HEK293 (cell line): ENCODE data around the gene KRT79.

ENCODE experiments used
- CTCF ChIP-seq: fragments of 450-650 bp; formaldehyde crosslinking; IDR thresholded peaks from 2 replicates; pipeline ENCODE4 v1.5.1; 2016; ENCODE audit warnings: missing biosample characterization, missing genetic modification characterization
- EGR2 ChIP-seq: fragments of 450-650 bp; formaldehyde crosslinking; IDR thresholded peaks from 2 replicates; pipeline ENCODE4 v1.5.1; 2016; ENCODE audit warnings: low read depth, missing biosample characterization, missing genetic modification characterization
- KLF1 ChIP-seq: fragments of 450-650 bp; formaldehyde crosslinking; IDR thresholded peaks from 2 replicates; pipeline ENCODE4 v1.5.1; 2016; ENCODE audit warnings: missing biosample characterization, missing genetic modification characterization
- KLF17 ChIP-seq: fragments of 450-650 bp; formaldehyde crosslinking; IDR thresholded peaks from 2 replicates; pipeline ENCODE4 v1.5.1; 2016; ENCODE audit warnings: missing biosample characterization, missing genetic modification characterization
- MZF1 ChIP-seq: fragments of 450-650 bp; formaldehyde crosslinking; IDR thresholded peaks from 2 replicates; pipeline ENCODE4 v1.5.1; 2017; ENCODE audit warnings: missing biosample characterization, missing genetic modification characterization, borderline replicate concordance
- PATZ1 ChIP-seq: fragments of 450-650 bp; formaldehyde crosslinking; IDR thresholded peaks from 2 replicates; pipeline ENCODE4 v1.5.1; 2016; ENCODE audit warnings: missing biosample characterization, missing genetic modification characterization
- PRDM10 ChIP-seq: fragments of 450-650 bp; formaldehyde crosslinking; IDR thresholded peaks from 2 replicates; pipeline ENCODE4 v1.5.1; 2016; ENCODE audit warnings: missing biosample characterization, missing genetic modification characterization
- PRDM4 ChIP-seq: fragments of 450-650 bp; formaldehyde crosslinking; IDR thresholded peaks from 2 replicates; pipeline ENCODE4 v1.5.1; 2017; ENCODE audit warnings: missing biosample characterization, missing genetic modification characterization
- SCRT1 ChIP-seq: fragments of 450-650 bp; formaldehyde crosslinking; IDR thresholded peaks from 2 replicates; pipeline ENCODE4 v1.5.1; 2016; ENCODE audit warnings: missing biosample characterization, missing genetic modification characterization, borderline replicate concordance
- SCRT2 ChIP-seq: fragments of 450-650 bp; formaldehyde crosslinking; IDR thresholded peaks from 2 replicates; pipeline ENCODE4 v1.5.1; 2016; ENCODE audit warnings: missing biosample characterization, missing genetic modification characterization
- SP2 ChIP-seq: fragments of 450-650 bp; formaldehyde crosslinking; IDR thresholded peaks from 2 replicates; pipeline ENCODE4 v1.5.1; 2016; ENCODE audit warnings: missing biosample characterization, missing genetic modification characterization
- ZBTB10 ChIP-seq: fragments of 450-650 bp; formaldehyde crosslinking; IDR thresholded peaks from 2 replicates; pipeline ENCODE4 v1.5.1; 2016; ENCODE audit warnings: missing biosample characterization, missing genetic modification characterization
- ZNF114 ChIP-seq: fragments of 450-650 bp; formaldehyde crosslinking; IDR thresholded peaks from 2 replicates; pipeline ENCODE4 v1.5.0; 2017; ENCODE audit warnings: missing biosample characterization, missing genetic modification characterization
- ZNF133 ChIP-seq: fragments of 450-650 bp; formaldehyde crosslinking; IDR thresholded peaks from 2 replicates; pipeline ENCODE4 v1.5.1; 2016; ENCODE audit warnings: missing biosample characterization, missing genetic modification characterization
- ZNF335 ChIP-seq: fragments of 450-650 bp; formaldehyde crosslinking; conservative IDR thresholded peaks from 2 replicates; pipeline ENCODE4 v1.5.1; 2016; ENCODE audit warnings: missing biosample characterization, missing genetic modification characterization
- ZNF354C ChIP-seq: fragments of 450-650 bp; formaldehyde crosslinking; IDR thresholded peaks from 2 replicates; pipeline ENCODE4 v1.5.1; 2016; ENCODE audit warnings: missing biosample characterization, missing genetic modification characterization, low read depth, borderline replicate concordance
- ZNF366 ChIP-seq: fragments of 450-650 bp; formaldehyde crosslinking; conservative IDR thresholded peaks from 2 replicates; pipeline ENCODE4 v1.5.1; 2016; ENCODE audit warnings: missing biosample characterization, missing genetic modification characterization
- ZNF548 ChIP-seq: fragments of 450-650 bp; formaldehyde crosslinking; IDR thresholded peaks from 2 replicates; pipeline ENCODE4 v1.5.1; 2016; ENCODE audit warnings: missing biosample characterization, missing genetic modification characterization
- ZNF558 ChIP-seq: fragments of 450-650 bp; formaldehyde crosslinking; IDR thresholded peaks from 2 replicates; pipeline ENCODE4 v1.5.1; 2016; ENCODE audit warnings: missing biosample characterization, missing genetic modification characterization
- ZNF658 ChIP-seq: fragments of 450-650 bp; formaldehyde crosslinking; IDR thresholded peaks from 2 replicates; pipeline ENCODE4; 2016; ENCODE audit warnings: missing biosample characterization, missing genetic modification characterization
- ZNF692 ChIP-seq: fragments of 450-650 bp; formaldehyde crosslinking; IDR thresholded peaks from 2 replicates; pipeline ENCODE4 v1.5.1; 2016; ENCODE audit warnings: missing biosample characterization, missing genetic modification characterization
- ZNF76 ChIP-seq: fragments of 450-650 bp; formaldehyde crosslinking; IDR thresholded peaks from 2 replicates; pipeline ENCODE4; 2016; ENCODE audit warnings: low read depth, missing biosample characterization, missing genetic modification characterization, borderline replicate concordance

Gene KRT79

GRCh38 chr12:52870361-52871290, 36.5 kb upstream of the KRT79 start (continued):
- TF ChIP-seq PRDM10 (tag by site-specific recombination), result peak; percentile 19; the same call in 1 of the 2 replicates
- TF ChIP-seq SCRT2 (tag by site-specific recombination), result peak; percentile 78
- TF ChIP-seq KLF1 (tag by site-specific recombination), result peak; percentile 69
- TF ChIP-seq SP2 (tag by site-specific recombination), result no peak
- peak; percentile 62 for TF ChIP-seq ZNF692 (tag by site-specific recombination)
- peak; percentile 84 for TF ChIP-seq CTCF (tag by site-specific recombination)
- no peak for TF ChIP-seq ZNF133 (tag by site-specific recombination)
- peak; percentile 65 for TF ChIP-seq SCRT1
- TF ChIP-seq ZNF558 (tag by site-specific recombination), result no peak
- peak; percentile 58 for TF ChIP-seq PATZ1 (tag by site-specific recombination)
- TF ChIP-seq ZNF76 (tag by site-specific recombination), result no peak
- TF ChIP-seq ZNF366, result peak; percentile 59
- TF ChIP-seq KLF17, result peak; percentile 34; the same call in 1 of the 2 replicates
- no peak for TF ChIP-seq ZNF548 (tag by site-specific recombination)
- TF ChIP-seq PRDM4 (tag by site-specific recombination), result no peak
- peak; percentile 30; the same call in 1 of the 2 replicates for TF ChIP-seq EGR2 (tag by site-specific recombination)
- peak; percentile 24; the same call in 1 of the 2 replicates for TF ChIP-seq ZNF335
- no peak for TF ChIP-seq ZNF658 (tag by site-specific recombination)
- TF ChIP-seq ZBTB10, result peak; percentile 43; the same call in 1 of the 2 replicates
- no peak for TF ChIP-seq ZNF354C
- TF ChIP-seq ZNF114 (tag by site-specific recombination), result no peak
- TF ChIP-seq MZF1, result no peak
- TF ChIP-seq, all 188 proteins: peak for 19
